ENCODE measurements around the gene TNFSF9.

GRCh38 chr19:6524311-6524710 is 6.5 kb upstream of the TNFSF9 start:
- TF ChIP-seq, protein P1, sequence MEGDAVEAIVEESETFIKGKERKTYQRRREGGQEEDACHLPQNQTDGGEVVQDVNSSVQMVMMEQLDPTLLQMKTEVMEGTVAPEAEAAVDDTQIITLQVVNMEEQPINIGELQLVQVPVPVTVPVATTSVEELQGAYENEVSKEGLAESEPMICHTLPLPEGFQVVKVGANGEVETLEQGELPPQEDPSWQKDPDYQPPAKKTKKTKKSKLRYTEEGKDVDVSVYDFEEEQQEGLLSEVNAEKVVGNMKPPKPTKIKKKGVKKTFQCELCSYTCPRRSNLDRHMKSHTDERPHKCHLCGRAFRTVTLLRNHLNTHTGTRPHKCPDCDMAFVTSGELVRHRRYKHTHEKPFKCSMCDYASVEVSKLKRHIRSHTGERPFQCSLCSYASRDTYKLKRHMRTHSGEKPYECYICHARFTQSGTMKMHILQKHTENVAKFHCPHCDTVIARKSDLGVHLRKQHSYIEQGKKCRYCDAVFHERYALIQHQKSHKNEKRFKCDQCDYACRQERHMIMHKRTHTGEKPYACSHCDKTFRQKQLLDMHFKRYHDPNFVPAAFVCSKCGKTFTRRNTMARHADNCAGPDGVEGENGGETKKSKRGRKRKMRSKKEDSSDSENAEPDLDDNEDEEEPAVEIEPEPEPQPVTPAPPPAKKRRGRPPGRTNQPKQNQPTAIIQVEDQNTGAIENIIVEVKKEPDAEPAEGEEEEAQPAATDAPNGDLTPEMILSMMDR (IDR thresholded peaks at IDR 0.05 in 4 of 5, conservative IDR thresholded peaks at IDR 0.05 in 1 of 5) = no peak
- TF ChIP-seq POLR2A (IDR thresholded peaks at IDR 0.05) = no peak
